PC-3 (cell line): ENCODE measurements around the gene TTC27. TPM values are rescaled to one million over a fixed set of nuclear protein-coding genes. Genes with fewer than 3 reads are reported as not detected.

Source experiments
- ATAC-seq: fragments of 200-7000 bp; cut with Tn5 transposase; 2 replicates; pipeline ENCODE4 v1.9.1; 2020; ENCODE audit warnings: mild to moderate bottlenecking, moderate library complexity
- BruUV-seq: library from RNA; stranded (reverse); fragments of 400-500 nt; replicated peaks from 2 replicates; lab custom pipeline; 2021; lab: Mats Ljungman, UMichigan
- CTCF ChIA-PET: fragments of 300-600 bp; sonication (Branson Sonifier 250); formaldehyde crosslinking; loops from one replicate; lab custom pipeline; 2022; ENCODE audit warnings: antibody characterized with exemption; lab: Charles Lee
- POLR2A ChIA-PET: fragments of 300-600 bp; sonication (Branson Sonifier 250); formaldehyde crosslinking; loops from one replicate; lab custom pipeline; 2022; ENCODE audit warnings: antibody characterized with exemption; ENCODE audit not compliant: unreplicated experiment; lab: Charles Lee
- DNase-seq: peaks from one replicate; pipeline ENCODE4 v3.0.0-alpha.2; 2015
- H2AFZ ChIP-seq: fragments of 300-600 bp; sonication (generic); 2 replicates; pipeline ENCODE4 v1.6.0; 2016; ENCODE audit warnings: antibody characterized with exemption, low read length
- H3F3A ChIP-seq: fragments of 300-600 bp; sonication (generic); one replicate; pipeline ENCODE4 v1.6.0; 2017; ENCODE audit warnings: antibody characterized with exemption, low read length, control low read depth, mild to moderate bottlenecking; ENCODE audit not compliant: unreplicated experiment
- H3K27ac ChIP-seq: fragments of 300-600 bp; sonication (generic); 2 replicates; pipeline ENCODE4 v1.5.1; 2016; ENCODE audit warnings: mild to moderate bottlenecking, low read length
- H3K27me3 ChIP-seq: fragments of 300-600 bp; sonication (generic); 2 replicates; pipeline ENCODE4 v1.6.1; 2016; ENCODE audit warnings: low read length, mixed read lengths
- H3K36me3 ChIP-seq: fragments of 300-600 bp; sonication (generic); 2 replicates; pipeline ENCODE4 v1.6.1; 2016; ENCODE audit warnings: low read depth, mixed run types, low read length, mixed read lengths
- H3K4me1 ChIP-seq: fragments of 300-600 bp; sonication (generic); 2 replicates; pipeline ENCODE4 v1.5.1; 2016; ENCODE audit warnings: low read length; ENCODE audit not compliant: insufficient read depth
- H3K4me2 ChIP-seq: fragments of 300-600 bp; sonication (generic); 2 replicates; pipeline ENCODE4 v1.6.0; 2016; ENCODE audit warnings: low read length
- H3K4me3 ChIP-seq: fragments of 300-600 bp; sonication (generic); 2 replicates; pipeline ENCODE4 v1.5.1; 2016; ENCODE audit warnings: mild to moderate bottlenecking, low read length, mixed read lengths
- H3K79me2 ChIP-seq: fragments of 300-600 bp; sonication (generic); 2 replicates; pipeline ENCODE4 v1.6.1; 2017; ENCODE audit warnings: low read length, mixed read lengths
- H3K9ac ChIP-seq: fragments of 300-600 bp; sonication (generic); 2 replicates; pipeline ENCODE4 v1.6.0; 2016; ENCODE audit warnings: mild to moderate bottlenecking, low read length
- H3K9me2 ChIP-seq: fragments of 300-600 bp; sonication (generic); replicated peaks from 2 replicates; pipeline ENCODE4 v1.6.1; 2016; ENCODE audit warnings: mixed run types, low read length, mixed read lengths
- H3K9me3 ChIP-seq: fragments of 300-600 bp; sonication (generic); 2 replicates; pipeline ENCODE4 v1.6.1; 2016; ENCODE audit warnings: low read length, mixed read lengths
- H4K20me1 ChIP-seq: fragments of 300-600 bp; sonication (generic); 2 replicates; pipeline ENCODE4 v1.6.1; 2016; ENCODE audit warnings: low read length, mixed read lengths
- EZH2 ChIP-seq: fragments of 300-600 bp; sonication (generic); IDR thresholded peaks from one replicate; pipeline ENCODE4 v1.6.1; 2017; ENCODE audit warnings: antibody characterized with exemption, mild to moderate bottlenecking, low read length; ENCODE audit not compliant: unreplicated experiment
- EZH2phosphoT487 ChIP-seq: fragments of 300-600 bp; sonication (generic); IDR thresholded peaks from 2 replicates; pipeline ENCODE4 v1.6.1; 2018; ENCODE audit warnings: mild to moderate bottlenecking, antibody characterized with exemption, low read length, borderline replicate concordance
- intact Hi-C: fragments of 100-400 bp; cut with micrococcal nuclease; formaldehyde crosslinking; loops from 2 replicates; pipeline ENCODE4 v1.9.0; 2023
- total RNA-seq: library from RNA; depleted of rRNA; stranded (reverse); fragments of >200 nt; gene quantifications from 2 replicates; pipeline ENCODE4 v1.2.3, GENCODE V29; 2014
- TF ChIP-seq, protein P1 (sequence below): fragments of 300-600 bp; sonication (generic); conservative IDR thresholded peaks from 2 replicates; pipeline ENCODE4 v1.5.1; 2017; ENCODE audit warnings: antibody characterized with exemption, low read depth, mild to moderate bottlenecking, low read length

Gene TTC27
- total RNA-seq, 1 experiment from 2014 or later = 33.0 TPM

- intact Hi-C loops = no loop called here
- Histone ChIP-seq H3K4me3 (no peak overlapping the region), H3K27ac (no peak overlapping the region), H3K79me2 (no peaks in the 10 kb centered on the region), H3K4me1 (peaks cover 17% of the 10 kb centered on the region), H2AFZ (no peak overlapping the region), H3K9ac (no peak overlapping the region), H4K20me1 (no peaks in the 10 kb centered on the region), H3K27me3 (no peaks in the 10 kb centered on the region), H3K9me3 (no peaks in the 10 kb centered on the region), H3K36me3 (peaks cover 4% of the 10 kb centered on the region; the same call in 1 of the 2 replicates), H3F3A (no peaks in the 10 kb centered on the region), H3K9me2 (no peaks in the 10 kb centered on the region), H3K4me2 (no peak overlapping the region)
- DNase-seq = no peak
- ATAC-seq = no peak
- no TSS peak for BruUV-seq
- no peak for TF ChIP-seq EZH2
- no peak for TF ChIP-seq EZH2phosphoT487
- ChIA-PET POLR2A (no interaction called here), CTCF (no interaction called here)
These were observed 183.2 kb downstream of the TTC27 start for GRCh38 chr2:32810909-32811495.

DNA sequence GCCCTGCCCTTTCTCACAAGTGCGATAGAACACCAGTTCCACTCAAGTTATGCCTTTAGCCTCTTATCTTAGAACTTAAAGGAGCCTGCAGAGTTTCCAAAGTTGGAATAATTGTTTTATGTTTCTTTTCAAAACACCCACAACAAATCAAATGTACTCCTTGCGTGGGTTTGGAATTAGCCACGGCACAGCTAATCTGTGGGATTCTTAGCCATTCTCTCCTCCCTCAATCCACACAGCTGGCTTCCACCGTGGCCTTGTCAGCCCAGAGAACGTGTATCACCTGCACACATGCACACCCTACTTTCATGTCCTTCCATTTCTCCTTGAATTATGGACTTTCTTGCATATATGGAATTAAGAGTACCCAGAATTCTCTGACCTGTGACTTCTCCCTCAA, 183.8 kb downstream of the TTC27 start:
- peaks cover 4% of the 10 kb centered on the region; the same call in 1 of the 2 replicates for H3K36me3 ChIP-seq
- DNase-seq = no peak
- ChIA-PET CTCF (no interaction called here), POLR2A (no interaction called here)
- peaks cover 10% of the 10 kb centered on the region for H3K4me1 ChIP-seq
- H3F3A ChIP-seq = no peaks in the 10 kb centered on the region
- intact Hi-C loops = no loop called here
- H3K27ac ChIP-seq = no peak overlapping the region
- BruUV-seq = no TSS peak
- ATAC-seq = no peak
- no peaks in the 10 kb centered on the region for H4K20me1 ChIP-seq
- no peak overlapping the region for H3K9ac ChIP-seq
- no peak overlapping the region for H3K4me3 ChIP-seq
- H3K27me3 ChIP-seq = no peaks in the 10 kb centered on the region
- no peak overlapping the region for H3K4me2 ChIP-seq
- no peak overlapping the region for H2AFZ ChIP-seq
- no peaks in the 10 kb centered on the region for H3K79me2 ChIP-seq
- H3K9me3 ChIP-seq = no peaks in the 10 kb centered on the region
- TF ChIP-seq EZH2phosphoT487 (no peak), EZH2 (no peak)
- TF ChIP-seq, protein P1, sequence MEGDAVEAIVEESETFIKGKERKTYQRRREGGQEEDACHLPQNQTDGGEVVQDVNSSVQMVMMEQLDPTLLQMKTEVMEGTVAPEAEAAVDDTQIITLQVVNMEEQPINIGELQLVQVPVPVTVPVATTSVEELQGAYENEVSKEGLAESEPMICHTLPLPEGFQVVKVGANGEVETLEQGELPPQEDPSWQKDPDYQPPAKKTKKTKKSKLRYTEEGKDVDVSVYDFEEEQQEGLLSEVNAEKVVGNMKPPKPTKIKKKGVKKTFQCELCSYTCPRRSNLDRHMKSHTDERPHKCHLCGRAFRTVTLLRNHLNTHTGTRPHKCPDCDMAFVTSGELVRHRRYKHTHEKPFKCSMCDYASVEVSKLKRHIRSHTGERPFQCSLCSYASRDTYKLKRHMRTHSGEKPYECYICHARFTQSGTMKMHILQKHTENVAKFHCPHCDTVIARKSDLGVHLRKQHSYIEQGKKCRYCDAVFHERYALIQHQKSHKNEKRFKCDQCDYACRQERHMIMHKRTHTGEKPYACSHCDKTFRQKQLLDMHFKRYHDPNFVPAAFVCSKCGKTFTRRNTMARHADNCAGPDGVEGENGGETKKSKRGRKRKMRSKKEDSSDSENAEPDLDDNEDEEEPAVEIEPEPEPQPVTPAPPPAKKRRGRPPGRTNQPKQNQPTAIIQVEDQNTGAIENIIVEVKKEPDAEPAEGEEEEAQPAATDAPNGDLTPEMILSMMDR = no peak
- H3K9me2 ChIP-seq = no peaks in the 10 kb centered on the region

DNA sequence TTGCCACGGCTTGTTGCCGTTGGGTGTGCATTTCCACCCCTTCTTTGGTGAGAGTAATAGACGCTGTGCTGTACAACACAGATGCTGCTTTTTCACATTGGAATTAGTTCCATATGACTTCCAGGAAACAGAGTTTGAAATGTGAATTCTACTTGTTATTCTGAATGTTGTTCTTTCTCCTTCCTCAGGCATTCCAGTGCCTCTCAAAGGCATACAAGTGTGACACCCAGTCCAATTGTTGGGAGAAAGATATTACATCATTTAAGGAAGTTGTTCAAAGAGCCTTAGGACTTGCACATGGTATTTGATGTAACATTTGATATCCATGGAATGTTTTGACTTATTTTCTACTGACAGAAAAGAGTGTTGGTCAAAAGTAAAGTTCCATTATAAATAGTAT, 184.5 kb downstream of the TTC27 start:
- no peak overlapping the region for H3K27ac ChIP-seq
- CTCF ChIA-PET = no interaction called here
- no peaks in the 10 kb centered on the region for H4K20me1 ChIP-seq
- H3K27me3 ChIP-seq = no peaks in the 10 kb centered on the region
- H2AFZ ChIP-seq = no peak overlapping the region
- H3K9ac ChIP-seq = no peak overlapping the region
- no peak for DNase-seq
- no peak overlapping the region for H3K4me2 ChIP-seq
- H3K4me1 ChIP-seq = peaks cover 4% of the 10 kb centered on the region
- TF ChIP-seq EZH2phosphoT487 = no peak
- TF ChIP-seq, protein P1 = no peak
- TF ChIP-seq EZH2 = no peak
- H3K36me3 ChIP-seq = peaks cover 4% of the 10 kb centered on the region; the same call in 1 of the 2 replicates
- BruUV-seq = no TSS peak
- H3K79me2 ChIP-seq = no peaks in the 10 kb centered on the region
- no peak overlapping the region for H3K4me3 ChIP-seq
- H3K9me3 ChIP-seq = no peaks in the 10 kb centered on the region
- intact Hi-C loops = no loop called here
- no peaks in the 10 kb centered on the region for H3K9me2 ChIP-seq
- ATAC-seq = no peak
- POLR2A ChIA-PET = no interaction called here
- no peaks in the 10 kb centered on the region for H3F3A ChIP-seq
